SU-DHL-6 (cell line): ENCODE measurements around the gene NRP1.

Source experiments
- H2AFZ ChIP-seq: fragments of 200-600 bp; sonication (generic); 2 replicates; pipeline ENCODE4 v1.6.1; 2014; ENCODE audit warnings: low read depth, mild to moderate bottlenecking, moderate library complexity, mixed read lengths, antibody characterized with exemption, low read length; ENCODE audit not compliant: severe bottlenecking
- H3F3A ChIP-seq: fragments of 200-600 bp; shearing (Covaris generic); 2 replicates; pipeline ENCODE4 v1.6.0; 2016; ENCODE audit warnings: antibody characterized with exemption, mild to moderate bottlenecking; ENCODE audit not compliant: insufficient read depth
- H3K27ac ChIP-seq: fragments of 200-600 bp; sonication (generic); 2 replicates; pipeline ENCODE4 v1.5.1; 2016; ENCODE audit warnings: low read depth, mild to moderate bottlenecking, low read length, moderate library complexity, mixed read lengths
- H3K27me3 ChIP-seq: fragments of 200-600 bp; sonication (generic), shearing (Covaris generic); 2 replicates; pipeline ENCODE4 v1.6.0; 2014; ENCODE audit warnings: mild to moderate bottlenecking, low read length
- H3K36me3 ChIP-seq: fragments of 200-600 bp; sonication (generic); 2 replicates; pipeline ENCODE4 v1.6.1; 2014; ENCODE audit warnings: mild to moderate bottlenecking, low read length, mixed read lengths
- H3K4me2 ChIP-seq: fragments of 300-600, 200-600 bp; shearing (Covaris generic), sonication (generic); 2 replicates; pipeline ENCODE4 v1.6.0; 2014; ENCODE audit warnings: low read length, low read depth, mild to moderate bottlenecking; ENCODE audit not compliant: poor library complexity, severe bottlenecking
- H3K4me3 ChIP-seq: fragments of 200-600 bp; sonication (generic); 2 replicates; pipeline ENCODE4 v1.5.1; 2014; ENCODE audit warnings: antibody characterized with exemption, low read length, mild to moderate bottlenecking, mixed read lengths; ENCODE audit not compliant: insufficient read depth, poor library complexity, severe bottlenecking
- H3K79me2 ChIP-seq: fragments of 200-600 bp; sonication (generic); 2 replicates; pipeline ENCODE4 v1.6.1; 2014; ENCODE audit warnings: mild to moderate bottlenecking, low read length, moderate library complexity; ENCODE audit not compliant: insufficient read depth
- H3K9ac ChIP-seq: fragments of 200-600 bp; sonication (generic); 2 replicates; pipeline ENCODE4 v1.7.0; 2014; ENCODE audit warnings: mild to moderate bottlenecking, low read length
- H3K9me2 ChIP-seq: fragments of 200-600 bp; sonication (generic); replicated peaks from 2 replicates; pipeline ENCODE4 v1.6.1; 2014; ENCODE audit warnings: low read length; ENCODE audit not compliant: insufficient read depth
- H3K9me3 ChIP-seq: fragments of 200-600 bp; sonication (generic); 2 replicates; pipeline ENCODE4 v1.6.1; 2014; ENCODE audit warnings: low read length, mixed read lengths; ENCODE audit not compliant: insufficient read depth
- H4K20me1 ChIP-seq: fragments of 200-600 bp; sonication (generic); 2 replicates; pipeline ENCODE4 v1.6.1; 2014; ENCODE audit warnings: low read depth, mild to moderate bottlenecking, antibody characterized with exemption, low read length, moderate library complexity, mixed read lengths
- EZH2phosphoT487 ChIP-seq: fragments of 200-600 bp; sonication (generic), shearing (Covaris generic); conservative IDR thresholded peaks from 2 replicates; pipeline ENCODE4 v1.6.1; 2018; ENCODE audit warnings: mild to moderate bottlenecking, antibody characterized with exemption, low read length, moderate library complexity, mixed read lengths
- TF ChIP-seq, protein P1 (sequence below): fragments of 200-600 bp; sonication (generic); IDR thresholded peaks from one replicate; pipeline ENCODE4 v1.5.1; 2017; ENCODE audit warnings: antibody characterized with exemption, mild to moderate bottlenecking, low read length, moderate library complexity; ENCODE audit not compliant: insufficient read depth, poor library complexity, severe bottlenecking

Gene NRP1

DNA sequence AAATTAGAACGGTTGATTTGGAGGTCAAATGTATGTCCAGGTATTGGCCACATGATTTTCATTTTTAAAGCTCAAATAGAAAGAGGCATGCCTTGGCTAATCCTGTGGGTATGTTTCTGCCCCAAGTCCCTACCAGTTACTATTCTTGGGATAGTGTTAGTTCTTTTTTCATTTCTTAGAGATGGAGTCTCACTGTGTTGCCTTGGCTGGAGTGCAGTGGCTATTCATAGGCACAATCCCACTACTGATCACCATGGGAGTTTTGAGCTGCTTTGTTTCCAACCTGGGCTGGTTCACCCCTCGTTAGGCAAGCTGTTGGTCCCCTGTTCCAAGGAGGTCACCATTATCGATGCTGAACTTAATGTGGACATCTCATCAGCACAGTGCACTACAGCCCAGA, 46.3 kb downstream of the NRP1 start:
- H3F3A ChIP-seq, result no peaks in the 10 kb centered on the region
- H3K9ac ChIP-seq, result no peak overlapping the region
- H3K9me3 ChIP-seq, result no peaks in the 10 kb centered on the region
- H3K4me3 ChIP-seq, result no peak overlapping the region
- H2AFZ ChIP-seq, result no peak overlapping the region
- H3K4me2 ChIP-seq, result no peak overlapping the region
- no peaks in the 10 kb centered on the region for H3K9me2 ChIP-seq
- H3K27ac ChIP-seq, result no peak overlapping the region
- TF ChIP-seq EZH2phosphoT487, result no peak
- TF ChIP-seq, protein P1, sequence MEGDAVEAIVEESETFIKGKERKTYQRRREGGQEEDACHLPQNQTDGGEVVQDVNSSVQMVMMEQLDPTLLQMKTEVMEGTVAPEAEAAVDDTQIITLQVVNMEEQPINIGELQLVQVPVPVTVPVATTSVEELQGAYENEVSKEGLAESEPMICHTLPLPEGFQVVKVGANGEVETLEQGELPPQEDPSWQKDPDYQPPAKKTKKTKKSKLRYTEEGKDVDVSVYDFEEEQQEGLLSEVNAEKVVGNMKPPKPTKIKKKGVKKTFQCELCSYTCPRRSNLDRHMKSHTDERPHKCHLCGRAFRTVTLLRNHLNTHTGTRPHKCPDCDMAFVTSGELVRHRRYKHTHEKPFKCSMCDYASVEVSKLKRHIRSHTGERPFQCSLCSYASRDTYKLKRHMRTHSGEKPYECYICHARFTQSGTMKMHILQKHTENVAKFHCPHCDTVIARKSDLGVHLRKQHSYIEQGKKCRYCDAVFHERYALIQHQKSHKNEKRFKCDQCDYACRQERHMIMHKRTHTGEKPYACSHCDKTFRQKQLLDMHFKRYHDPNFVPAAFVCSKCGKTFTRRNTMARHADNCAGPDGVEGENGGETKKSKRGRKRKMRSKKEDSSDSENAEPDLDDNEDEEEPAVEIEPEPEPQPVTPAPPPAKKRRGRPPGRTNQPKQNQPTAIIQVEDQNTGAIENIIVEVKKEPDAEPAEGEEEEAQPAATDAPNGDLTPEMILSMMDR, result no peak
- no peaks in the 10 kb centered on the region for H4K20me1 ChIP-seq
- H3K36me3 ChIP-seq, result no peaks in the 10 kb centered on the region
- H3K27me3 ChIP-seq, result no peaks in the 10 kb centered on the region
- no peaks in the 10 kb centered on the region for H3K79me2 ChIP-seq

DNA sequence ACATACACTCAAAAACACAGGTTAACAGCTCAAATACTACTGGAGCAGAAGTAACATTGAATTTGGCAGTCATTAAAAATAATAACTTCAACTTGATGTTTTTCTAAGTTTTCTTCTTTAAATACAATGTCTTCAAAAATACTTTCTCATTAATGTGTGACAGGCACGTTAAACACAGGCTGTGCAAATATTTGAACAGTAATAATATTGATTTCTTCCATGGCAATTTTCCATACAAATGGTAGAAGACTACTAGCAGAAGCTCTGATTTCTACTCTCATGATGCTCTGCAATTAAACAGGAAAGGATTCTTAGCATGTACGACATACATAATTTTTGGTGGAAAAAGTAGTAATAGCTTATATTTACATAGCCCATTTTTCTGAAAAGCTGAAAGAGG, 47.4 kb downstream of the NRP1 start:
- Histone ChIP-seq H3K4me2 (no peak overlapping the region), H3K27ac (no peak overlapping the region), H3F3A (no peaks in the 10 kb centered on the region), H4K20me1 (no peaks in the 10 kb centered on the region), H3K9me2 (no peaks in the 10 kb centered on the region), H3K27me3 (no peaks in the 10 kb centered on the region), H2AFZ (no peak overlapping the region), H3K9ac (no peak overlapping the region), H3K79me2 (no peaks in the 10 kb centered on the region), H3K36me3 (no peaks in the 10 kb centered on the region), H3K4me3 (no peak overlapping the region), H3K9me3 (no peaks in the 10 kb centered on the region)
- TF ChIP-seq, protein P1, result no peak

DNA sequence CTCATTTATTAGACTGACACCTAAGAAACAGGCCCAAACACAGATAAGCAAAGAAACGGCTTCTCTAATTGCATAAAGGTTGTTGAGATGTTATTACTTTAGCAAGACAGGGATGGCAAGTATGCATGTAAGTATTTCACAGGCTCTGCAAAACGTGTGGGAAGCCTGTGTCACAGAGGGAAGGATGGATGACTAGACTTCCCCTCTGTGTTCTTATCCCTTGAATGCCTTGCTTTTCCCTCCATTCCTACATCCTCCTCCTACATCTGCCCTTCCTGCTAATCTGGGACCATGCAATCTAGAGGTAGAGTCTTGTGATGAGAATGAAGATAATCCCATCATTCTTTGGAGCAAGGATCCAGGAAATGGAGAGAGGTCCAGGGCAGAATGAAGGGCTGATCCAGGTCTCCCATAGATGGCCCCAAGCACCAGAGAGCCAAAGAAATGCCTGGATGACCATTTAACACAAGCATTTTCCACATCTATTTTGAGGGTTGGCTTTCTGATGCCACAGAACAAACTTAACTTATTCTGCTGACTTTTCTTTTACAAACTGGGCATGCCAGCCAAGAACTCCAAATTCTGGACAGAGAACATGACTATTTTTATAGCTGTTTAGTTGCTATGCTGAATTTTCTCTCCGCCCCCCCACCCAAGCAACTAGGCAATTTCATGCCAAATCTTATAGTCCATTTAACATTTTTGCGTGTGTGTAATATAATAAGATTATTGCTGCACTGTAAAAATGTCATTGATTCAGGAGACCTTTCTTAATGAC, 48.1 kb downstream of the NRP1 start:
- no peak overlapping the region for H2AFZ ChIP-seq
- no peak overlapping the region for H3K9ac ChIP-seq
- H3K4me2 ChIP-seq, result no peak overlapping the region
- H4K20me1 ChIP-seq, result no peaks in the 10 kb centered on the region
- H3F3A ChIP-seq, result no peaks in the 10 kb centered on the region
- no peak overlapping the region for H3K4me3 ChIP-seq
- no peak overlapping the region for H3K27ac ChIP-seq
- no peaks in the 10 kb centered on the region for H3K27me3 ChIP-seq
- no peaks in the 10 kb centered on the region for H3K9me2 ChIP-seq
- TF ChIP-seq EZH2phosphoT487, result no peak
- TF ChIP-seq, protein P1, result no peak
- H3K79me2 ChIP-seq, result no peaks in the 10 kb centered on the region
- H3K36me3 ChIP-seq, result no peaks in the 10 kb centered on the region
- H3K9me3 ChIP-seq, result no peaks in the 10 kb centered on the region
